ENCODE data around the gene GLDC.

The GLDC gene

DNA sequence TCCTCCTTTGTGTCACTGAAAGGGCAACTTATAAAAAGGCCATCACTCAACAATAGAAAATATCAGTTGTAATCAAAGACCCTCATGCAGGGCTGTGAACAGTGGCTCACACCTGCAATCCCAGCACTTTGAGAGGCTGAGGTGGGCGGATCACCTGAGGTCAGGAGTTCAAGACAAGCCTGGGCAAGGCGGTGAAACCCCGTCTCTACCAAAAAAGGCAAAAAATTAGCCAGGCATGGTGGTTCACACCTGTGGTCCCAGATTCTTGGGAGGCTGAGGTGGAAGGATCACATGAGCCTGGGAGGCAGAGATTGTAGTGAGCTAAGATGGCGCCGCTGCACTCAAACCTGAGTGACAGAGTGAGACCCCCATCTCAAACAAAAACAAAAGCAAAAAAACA, 24.7 kb downstream of the GLDC start:
- no peak for DNase-seq (ENCODE audit: low read depth, low spot score)

DNA sequence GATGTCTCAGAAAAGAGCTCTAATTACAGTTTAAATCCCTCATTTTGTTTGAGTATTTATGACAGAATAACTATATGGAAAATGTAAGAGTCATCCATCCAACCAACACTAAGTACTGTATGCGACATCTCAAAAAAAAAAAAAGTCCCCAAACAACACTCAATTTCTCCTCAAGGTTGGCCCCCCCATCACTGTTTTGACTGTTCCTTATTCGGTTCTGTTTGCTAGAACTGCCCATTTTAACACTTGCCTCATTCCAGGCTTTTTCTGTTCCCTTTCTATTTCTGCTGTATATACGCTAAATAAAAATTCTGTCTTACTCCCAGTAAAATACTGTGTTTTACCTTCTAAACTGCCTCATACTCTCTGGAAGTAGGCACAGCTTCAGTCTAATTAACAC, 25.2 kb downstream of the GLDC start:
- DNase-seq (ENCODE audit: low read depth, low spot score) = no peak

DNA sequence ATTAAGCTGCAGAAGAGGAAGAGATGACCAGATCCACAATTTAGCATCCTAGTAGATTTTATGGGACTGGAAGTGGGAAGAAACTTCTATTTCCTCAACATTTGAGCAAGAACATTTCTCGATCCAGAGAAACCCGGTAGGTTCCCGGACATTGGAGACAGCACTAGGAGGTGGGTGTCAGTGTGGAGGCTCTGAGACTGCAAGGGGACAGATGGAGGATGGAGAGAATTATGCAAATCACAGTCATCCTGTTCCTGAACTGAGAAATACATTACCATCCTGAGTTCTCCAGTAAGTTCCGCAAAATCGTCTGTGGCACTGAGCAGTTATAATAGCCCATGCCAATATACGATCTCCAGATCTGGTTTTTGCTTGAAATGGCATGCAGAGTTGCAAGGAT, 25.6 kb downstream of the GLDC start:
- no peak for DNase-seq (ENCODE audit: low read depth, low spot score)

DNA sequence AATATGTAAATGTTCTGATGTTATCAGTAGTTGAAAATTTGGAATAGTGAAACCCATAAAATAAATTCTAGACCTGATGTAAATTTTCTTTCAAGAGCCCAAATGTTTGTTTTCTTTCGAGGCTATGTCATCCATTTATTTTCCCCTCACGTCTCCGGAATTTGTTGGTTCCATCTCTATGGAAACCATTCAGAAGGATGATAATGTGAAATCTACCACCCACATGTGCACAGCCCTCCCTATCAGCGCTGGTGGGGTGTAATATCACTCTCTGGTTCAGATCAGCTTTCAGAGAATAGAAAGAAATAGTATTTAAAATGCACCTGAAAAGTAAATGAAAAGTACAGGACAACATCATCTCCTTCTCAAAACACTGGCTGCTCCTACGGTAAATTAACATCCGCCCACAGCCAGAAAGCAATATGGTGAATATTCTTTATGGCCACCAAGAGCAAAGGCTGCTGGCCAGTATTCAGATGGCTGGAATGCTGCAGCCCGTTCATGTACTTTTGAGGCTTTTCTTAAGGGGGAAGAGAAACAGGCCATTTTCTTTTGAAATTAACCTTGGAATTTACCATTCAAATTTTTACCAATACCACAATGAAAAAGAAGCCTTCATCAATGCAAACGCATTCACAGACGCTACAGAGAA, 28.5 kb downstream of the GLDC start:
- DNase-seq (ENCODE audit: low read depth, low spot score) = peak; percentile 47

DNA sequence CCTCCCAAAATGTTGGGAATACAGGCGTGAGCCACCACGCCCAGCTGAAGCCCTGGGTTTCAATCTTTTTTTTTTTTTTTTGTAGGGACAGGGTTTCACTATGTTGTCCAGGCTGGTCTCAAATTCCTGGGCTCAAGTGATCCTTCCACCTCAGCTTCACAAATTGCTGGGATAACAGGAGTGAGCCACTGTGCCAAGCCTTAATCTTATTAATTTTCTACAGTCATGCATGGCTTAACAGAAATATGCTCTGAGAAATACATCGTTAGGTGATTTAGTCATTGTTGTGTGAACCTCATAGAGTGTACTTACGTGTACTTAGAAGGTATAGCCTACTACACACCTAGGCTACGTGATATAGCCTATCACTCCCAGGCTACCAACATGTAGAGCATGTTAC, 31.0 kb downstream of the GLDC start:
- no peak for DNase-seq (ENCODE audit: low read depth, low spot score)

DNA sequence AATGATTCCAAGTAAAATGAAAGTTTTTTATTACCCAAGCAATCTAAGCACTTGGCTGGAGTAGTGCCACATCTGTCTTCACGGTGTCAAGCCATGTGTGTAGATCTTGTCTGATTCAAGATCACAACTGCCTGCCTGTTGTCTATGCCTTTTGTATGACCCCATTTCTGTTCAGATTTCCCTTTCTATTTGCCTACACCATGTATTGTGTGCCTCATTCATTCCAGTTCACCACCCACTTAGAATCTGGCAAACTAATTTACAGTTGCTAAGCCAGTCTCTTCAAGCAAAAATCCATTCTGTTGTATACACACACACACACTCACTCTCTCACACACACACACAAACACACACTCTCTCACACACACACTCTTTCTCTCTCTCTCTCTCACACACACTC, 33.7 kb downstream of the GLDC start:
- peak; percentile 52 for DNase-seq (ENCODE audit: low read depth, low spot score)

DNA sequence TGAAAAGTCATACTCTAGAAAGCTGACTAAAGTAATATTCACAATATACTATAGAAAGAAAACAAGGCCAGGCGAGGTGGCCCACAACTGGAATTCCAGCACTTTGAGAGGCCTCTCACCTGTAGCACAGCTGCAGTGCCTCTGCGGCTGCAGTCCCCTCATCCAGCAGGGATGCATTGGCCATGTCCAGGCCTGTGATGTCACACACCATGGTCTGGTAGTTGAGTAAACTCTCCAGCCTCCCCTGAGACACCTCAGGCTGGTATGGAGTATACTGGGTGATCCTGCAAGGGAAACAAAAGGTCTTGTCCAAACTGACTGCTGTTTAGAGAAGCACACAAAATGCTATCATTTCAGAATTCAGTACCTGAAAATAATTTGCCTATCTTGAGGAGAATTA, 35.5 kb downstream of the GLDC start:
- DNase-seq (ENCODE audit: low read depth, low spot score) = no peak

DNA sequence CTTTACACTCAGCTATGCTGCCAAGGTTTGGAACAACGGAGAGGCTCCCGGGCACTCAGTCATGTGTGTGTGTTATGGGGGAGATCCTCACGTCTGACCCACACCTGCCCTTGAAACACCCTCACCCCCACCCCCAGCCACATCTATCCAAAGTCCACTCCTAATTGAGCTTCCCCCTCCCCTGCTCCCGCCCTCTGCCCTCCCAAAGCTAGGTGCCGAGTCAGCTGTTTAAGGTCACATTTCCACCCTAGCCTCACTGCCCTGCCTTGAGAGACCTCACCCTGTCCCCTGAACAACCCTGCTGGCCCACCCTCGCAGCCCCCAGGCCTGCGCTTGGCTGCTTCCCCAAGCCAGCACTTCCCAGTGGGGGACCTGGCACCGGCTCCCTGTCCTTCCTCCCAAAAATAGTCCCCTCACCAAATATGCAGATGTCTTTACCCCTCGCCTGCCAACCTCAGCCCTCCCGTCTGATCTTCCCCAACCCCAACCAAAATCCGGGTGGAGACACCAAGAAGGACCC, 36.0 kb downstream of the GLDC start:
- DNase-seq (ENCODE audit: low read depth, low spot score) = no peak

DNA sequence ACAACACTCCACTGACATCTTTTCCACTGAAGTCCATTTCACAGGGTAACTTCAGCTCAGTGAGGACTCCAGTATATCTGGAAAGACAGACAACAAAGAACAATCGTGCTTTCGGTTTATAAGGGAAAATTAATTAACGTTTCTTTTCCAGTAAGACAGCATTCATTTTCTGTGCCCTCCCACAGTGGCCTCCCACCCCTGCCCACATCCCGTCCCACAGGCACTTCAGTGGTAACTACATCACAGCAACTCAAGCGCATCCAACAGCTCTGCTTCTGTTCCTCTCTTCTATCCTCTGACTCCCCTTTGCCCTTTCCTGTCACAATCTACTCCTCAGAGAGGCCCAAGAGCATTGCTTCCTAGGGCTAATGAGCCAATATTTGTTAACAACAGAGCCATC, 40.3 kb downstream of the GLDC start:
- DNase-seq (ENCODE audit: low read depth, low spot score) = no peak

DNA sequence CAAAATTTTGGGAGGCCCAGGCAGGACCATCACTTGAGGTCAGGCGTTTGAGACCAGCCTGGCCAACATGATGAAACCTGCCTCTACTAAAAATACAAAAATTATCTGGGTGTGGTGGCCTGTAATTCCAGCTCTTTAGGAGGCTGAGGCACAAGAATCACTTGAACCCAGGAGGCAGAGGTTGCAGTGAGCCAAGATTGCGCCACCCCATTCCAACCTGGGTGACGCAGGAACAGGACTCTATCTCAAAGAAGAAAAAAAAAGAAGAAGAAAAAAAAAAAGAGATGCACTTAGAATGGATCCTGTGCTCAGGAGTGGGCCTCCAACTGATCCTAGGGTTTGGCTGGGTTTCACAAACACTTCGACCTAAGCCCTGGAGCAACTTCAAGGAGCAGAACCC, 45.1 kb downstream of the GLDC start:
- DNase-seq (ENCODE audit: low read depth, low spot score) = no peak

DNA sequence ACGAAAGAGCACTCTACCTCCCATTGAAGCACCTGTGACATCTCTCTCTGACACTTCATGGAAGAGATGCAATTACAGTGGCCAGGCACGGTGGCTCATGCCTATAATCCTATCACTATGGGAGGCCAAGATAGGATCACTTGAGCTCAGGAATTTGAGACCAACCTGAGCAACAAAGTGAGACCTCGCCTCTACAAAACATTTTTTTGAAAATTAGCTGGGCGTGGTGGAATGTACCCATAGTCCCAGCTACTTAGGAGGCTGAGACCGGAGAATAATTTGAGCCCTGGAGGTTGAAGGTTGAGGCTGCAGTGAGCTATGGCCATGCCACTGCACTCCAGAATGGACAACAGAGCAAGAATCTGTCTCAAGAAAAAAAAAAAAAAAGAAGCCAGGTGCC, 45.5 kb downstream of the GLDC start:
- DNase-seq (ENCODE audit: low read depth, low spot score) = no peak

DNA sequence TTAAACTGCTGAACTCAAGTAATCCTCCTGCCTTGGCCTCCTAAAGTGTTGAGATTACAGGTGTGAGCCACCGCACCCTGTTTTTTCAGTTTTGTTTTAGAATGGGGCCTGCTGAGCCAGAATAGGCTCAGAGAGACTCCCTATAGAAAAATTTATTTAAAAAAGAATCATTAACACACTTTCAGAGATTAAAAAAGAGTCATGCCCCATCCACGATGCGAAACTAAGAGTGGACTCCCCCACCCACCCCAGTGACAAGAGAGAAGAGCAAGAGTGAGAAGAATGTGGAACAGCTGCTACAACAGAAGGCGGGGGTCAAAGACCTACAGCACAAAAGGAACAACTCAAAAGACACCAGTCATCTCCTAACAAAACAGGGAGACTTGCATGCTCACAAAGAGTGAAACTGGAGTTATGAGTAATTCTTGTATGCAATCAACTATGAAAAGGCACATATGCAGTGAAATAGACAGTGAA, 47.2 kb downstream of the GLDC start:
- DNase-seq (ENCODE audit: low read depth, low spot score) = no peak

DNA sequence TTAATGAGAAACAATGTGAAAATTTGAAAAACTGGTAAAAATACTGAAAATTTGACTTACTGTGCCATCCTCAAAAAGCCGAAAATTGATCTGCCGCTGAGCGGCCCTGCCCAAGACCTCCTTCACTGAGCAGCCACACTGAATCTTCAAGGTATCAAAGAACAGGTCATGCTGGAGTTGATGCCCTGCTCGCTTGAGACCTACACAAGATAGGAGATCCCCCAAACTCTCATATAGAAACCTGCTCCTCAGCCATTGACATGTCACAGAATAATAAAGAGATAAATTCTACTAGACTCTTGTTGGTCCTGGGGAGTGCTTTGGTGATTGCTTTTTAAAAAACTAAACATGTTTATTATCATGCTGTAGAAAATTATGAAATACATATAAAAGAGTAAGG, 52.7 kb downstream of the GLDC start:
- no peak for DNase-seq (ENCODE audit: low read depth, low spot score)

DNA sequence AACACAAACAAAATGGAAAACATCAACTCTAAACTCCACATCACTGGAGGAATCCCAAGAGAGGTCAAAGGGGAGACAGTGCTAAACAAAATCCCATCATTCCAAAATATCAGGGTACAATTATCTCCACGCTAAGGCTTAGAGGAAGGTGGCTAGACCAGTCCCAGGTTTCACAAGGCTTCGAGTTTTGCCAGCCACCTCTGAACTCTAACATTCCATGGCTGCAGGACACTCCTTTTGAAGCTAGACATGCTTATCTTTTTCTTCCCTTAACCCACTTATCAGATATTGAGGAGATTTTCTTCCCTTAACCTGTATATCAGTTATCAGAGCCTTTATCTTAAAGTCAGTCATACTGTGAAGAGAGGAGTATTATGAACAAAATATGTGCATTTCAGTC, 53.3 kb downstream of the GLDC start:
- DNase-seq (ENCODE audit: low read depth, low spot score) = no peak

DNA sequence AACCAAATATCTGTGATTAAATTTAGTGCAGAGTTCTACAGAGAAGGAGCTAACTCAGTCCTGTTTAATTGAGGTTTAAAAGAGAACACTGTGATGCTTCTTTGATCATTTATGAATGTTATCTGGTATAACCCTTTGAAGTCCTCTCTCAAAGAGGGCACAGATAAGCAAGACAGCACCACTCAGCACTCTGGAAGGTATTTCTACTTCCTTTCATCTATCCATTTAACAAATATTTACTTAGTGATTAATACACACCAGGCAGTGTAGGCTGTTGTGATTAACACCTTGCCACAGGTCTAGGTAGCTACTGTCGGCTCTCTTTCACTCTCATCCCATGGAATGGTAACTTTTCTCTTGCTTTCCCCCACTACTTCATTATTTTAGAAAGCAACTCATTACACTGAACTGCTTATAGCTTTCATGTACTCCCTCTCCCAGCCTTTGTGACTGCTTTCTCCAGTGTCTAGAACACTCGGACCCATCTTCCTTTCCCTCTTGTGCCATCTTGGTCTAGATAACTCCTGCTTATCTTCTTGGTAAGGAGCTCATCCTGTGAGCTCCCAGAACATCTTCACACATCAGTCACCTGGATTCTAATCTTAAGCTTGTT, 54.7 kb downstream of the GLDC start:
- DNase-seq (ENCODE audit: low read depth, low spot score) = no peak

DNA sequence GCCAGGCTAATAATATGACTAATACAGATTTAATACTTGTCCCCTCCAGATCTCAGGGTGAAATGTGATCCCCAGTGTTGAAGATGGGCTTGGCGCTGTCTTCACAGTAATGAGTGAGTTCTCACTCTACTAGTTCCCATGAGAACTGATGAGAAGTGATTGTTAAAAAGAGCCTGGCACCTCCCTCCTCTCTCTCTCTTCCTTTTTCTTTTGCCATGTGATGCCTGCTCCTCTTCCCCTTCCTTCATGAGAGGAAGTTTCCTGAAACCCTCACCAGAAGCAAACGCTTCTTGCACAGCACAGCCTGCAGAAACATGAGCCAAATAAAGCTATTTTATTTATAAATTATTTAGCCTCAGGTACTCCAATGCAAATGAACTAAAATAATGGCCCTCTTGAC, 55.2 kb downstream of the GLDC start:
- DNase-seq (ENCODE audit: low read depth, low spot score) = no peak

DNA sequence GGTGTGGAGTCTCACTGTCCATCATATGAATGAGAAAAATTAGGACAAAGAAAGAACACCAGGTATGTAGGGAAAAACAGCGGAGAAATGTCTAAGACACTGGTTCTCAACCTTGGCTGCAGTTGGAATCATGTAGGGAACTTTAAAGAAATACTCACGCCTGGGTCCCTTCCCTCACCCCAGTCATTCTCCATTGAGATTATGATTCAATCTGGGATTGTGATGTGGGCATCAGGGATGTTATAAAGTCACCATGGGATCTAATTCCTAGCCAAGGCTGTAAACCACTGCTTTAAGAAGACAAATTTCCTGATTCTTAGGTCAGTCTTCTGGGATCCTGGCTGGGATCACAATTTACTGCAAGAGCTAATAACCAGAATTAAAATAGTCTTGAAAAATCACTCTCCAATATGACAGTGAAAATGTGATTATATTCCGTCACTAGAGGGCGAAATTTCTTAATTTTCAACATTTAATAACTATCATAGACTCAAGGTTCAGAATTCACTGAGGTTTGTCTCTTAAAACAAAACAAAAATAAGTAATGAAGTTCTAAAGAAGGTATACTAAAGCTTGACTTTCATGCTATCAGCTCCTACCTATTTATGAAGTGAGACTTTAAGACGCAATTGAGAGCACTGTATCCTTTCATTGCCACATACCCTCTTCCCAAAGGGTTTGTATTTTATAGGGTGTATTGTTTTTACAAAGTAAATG, 60.5 kb downstream of the GLDC start:
- peak; percentile 47 for DNase-seq (ENCODE audit: low read depth, low spot score)

DNA sequence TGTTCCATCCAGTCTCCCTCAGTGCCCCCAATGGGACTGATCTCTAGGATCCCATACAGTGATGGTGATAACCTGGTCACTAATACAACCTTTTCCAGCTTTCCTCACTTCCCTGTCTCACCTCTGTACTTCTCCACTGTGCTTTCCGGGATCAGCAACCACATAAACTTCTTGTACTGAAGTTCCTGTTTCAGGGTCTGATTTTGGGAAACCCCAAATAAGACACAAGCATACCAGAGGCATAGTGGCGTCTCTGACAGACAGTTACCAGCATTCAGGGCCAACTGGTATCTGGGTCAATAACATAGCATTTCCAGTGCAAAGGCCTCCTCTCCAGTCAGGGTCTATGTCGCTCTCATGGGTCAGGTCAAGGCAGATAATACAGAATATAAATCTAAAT, 64.3 kb downstream of the GLDC start:
- DNase-seq (ENCODE audit: low read depth, low spot score) = no peak

DNA sequence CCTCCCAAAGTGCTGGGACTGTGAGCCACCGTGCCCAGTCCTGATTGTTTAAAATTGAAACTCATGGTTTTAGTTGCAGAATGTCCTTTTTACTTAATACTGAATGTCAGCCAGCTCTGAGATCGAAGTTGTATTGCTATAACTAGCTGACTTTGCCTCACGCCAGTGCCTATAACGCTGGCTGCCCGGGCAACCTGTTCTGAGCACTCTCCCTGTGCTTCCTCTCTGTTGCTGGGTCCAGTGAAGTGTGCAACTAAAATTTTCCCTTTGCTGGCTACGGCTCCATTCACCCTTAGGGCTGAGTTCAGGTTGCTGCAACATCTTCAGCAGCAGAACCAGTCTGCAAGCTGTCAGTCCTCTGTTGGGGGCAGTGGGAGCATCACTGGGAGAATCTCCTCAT, 65.9 kb downstream of the GLDC start:
- no peak for DNase-seq (ENCODE audit: low read depth, low spot score)

DNA sequence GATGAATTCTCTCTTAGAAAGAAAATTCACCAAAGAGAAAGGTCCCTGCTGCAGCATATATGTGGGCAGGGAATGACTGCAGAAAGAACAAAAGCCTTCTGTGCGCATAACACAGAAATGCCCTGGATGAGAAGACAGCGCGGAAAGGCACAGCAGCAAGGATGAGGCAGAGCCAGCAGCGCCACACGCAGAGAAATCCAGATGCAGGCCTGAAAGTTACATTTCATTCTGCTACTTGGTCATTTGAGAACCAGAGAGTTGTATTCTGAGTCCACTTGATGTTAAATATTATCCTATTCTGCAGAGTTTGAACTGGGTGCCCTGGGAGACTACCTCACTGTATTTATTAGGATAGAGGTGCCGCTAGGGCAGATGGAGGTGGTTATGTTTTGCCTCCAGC, 68.5 kb downstream of the GLDC start:
- DNase-seq (ENCODE audit: low read depth, low spot score) = no peak

DNA sequence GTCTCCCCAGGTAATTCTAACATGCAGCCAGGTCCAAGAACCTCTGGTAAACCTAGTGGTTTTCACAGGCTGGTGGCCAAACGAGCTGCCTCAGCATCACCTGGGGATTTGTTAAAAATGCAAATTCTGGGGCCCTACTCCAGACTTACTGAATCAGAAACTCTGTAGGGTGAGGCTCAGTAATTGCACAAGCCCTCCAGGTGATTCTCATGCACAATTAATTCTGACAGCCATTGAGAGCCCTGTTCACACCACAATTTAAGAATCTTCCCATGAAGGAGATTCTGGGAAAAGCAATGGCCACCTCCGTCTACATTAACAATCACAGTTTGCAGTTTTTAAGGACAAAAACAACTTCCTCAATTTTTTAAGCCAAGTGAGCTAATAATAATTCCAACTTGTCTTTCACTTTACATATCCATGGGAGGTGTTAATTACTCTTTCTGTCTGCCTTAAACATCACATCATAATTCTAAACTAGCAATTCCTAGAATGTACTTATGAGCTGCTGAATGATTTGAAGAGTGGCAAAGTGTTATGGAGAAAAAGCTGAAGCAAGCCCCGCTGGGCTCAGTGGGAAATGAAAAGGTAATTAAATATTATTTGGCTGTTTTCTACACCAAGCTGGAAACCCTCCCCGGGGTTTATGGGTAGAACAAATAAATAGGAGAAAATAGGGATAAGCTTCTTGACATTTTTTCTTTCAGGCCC, 70.0 kb downstream of the GLDC start:
- no peak for DNase-seq (ENCODE audit: low read depth, low spot score)

DNA sequence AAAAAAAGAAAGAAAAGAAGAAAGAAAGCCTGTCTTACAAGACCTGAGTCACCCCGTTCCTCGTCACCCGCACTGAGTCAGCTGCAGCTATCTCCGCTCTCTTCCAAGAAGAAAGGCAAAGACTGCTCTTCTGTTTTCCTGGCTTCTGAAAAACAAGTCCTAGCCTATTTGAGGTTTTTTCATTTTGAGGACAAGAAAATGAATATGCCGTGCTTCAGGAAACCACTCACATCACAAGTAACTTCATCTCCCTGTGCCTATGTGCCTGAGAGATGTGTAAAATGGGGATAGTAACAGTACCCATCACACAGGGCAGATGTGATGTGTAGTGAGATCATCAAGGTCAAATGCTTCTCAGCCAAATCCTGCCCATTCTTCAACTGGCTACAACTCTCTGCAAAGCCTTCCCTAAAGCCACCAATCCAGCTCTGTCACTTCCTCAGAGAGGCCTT, 78.4 kb downstream of the GLDC start:
- peak; percentile 86 for DNase-seq (ENCODE audit: low read depth, low spot score)
